Stomach smooth muscle (tissue), 2 donors: ENCODE measurements around the gene ATP4B.
"Not testable (repeated sequence)": the region's sequence is repeated elsewhere in the genome, so short reads cannot be mapped to it uniquely, and the experiment has no call there.

Source experiments
- H3K27ac ChIP-seq: one replicate; pipeline ENCODE4 v1.7.0; 2013; ENCODE audit warnings: mild to moderate bottlenecking, low read length, inconsistent platforms
- H3K27me3 ChIP-seq, 2 donors: one replicate each; pipeline ENCODE4 v1.7.0; 2013; ENCODE audit warnings: low read length in 2 of 2; ENCODE audit not compliant: insufficient read depth in 2 of 2, control insufficient read depth in 1 of 2
- H3K36me3 ChIP-seq, 2 donors: one replicate each; pipeline ENCODE4 v1.7.0; 2013; ENCODE audit warnings: low read length in 2 of 2; ENCODE audit not compliant: control insufficient read depth in 2 of 2, insufficient read depth in 2 of 2
- H3K4me1 ChIP-seq: one replicate; pipeline ENCODE4 v1.7.0; 2013; ENCODE audit warnings: low read length; ENCODE audit not compliant: control insufficient read depth, insufficient read depth
- H3K4me3 ChIP-seq, 2 donors: one replicate each; pipeline ENCODE4 v1.7.0; 2013; ENCODE audit warnings: low read length in 2 of 2
- H3K9ac ChIP-seq, 2 donors: one replicate each; pipeline ENCODE4 v1.7.0; 2013; ENCODE audit warnings: low read length in 2 of 2, mild to moderate bottlenecking in 1 of 2
- H3K9me3 ChIP-seq, 2 donors: one replicate each; pipeline ENCODE4 v1.7.0; 2013; ENCODE audit warnings: low read length in 2 of 2; ENCODE audit not compliant: control insufficient read depth in 2 of 2
- donor health status: healthy.
- donor health status: Pancreatic carcinoma.

Gene ATP4B

DNA sequence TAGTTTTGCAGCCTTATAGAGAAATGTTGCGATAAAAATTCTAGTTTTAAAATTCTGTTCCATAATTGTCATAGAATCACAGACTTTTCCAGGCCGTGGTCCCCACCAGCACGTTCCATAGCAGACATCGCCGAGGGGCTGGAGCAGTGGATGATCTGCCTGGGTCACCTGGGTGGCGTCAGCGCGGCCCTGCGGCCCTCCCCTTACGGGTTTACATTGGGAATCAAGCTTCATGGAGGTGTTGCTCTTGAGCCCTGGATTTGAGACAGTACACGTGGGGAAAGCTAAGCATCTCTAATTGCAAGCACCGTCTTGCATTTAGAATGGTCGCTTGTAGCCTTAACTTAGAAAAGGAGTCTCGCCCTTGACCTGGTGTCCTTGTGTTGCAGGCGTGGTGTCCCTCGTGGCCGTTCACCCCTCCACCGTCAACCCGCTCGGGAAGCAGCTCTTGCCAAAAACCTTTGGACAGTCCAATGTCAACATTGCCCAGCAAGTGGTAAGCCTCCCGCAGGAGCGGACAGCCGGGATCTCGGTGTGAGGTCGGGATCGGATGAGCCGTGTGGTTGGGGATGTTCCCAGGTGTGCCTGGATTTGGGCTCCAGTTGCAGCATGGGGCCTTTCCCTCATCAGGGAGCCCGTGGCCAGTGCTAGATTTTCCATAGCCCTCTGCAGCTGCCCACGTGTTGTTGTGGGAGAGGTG lies 35.1 kb downstream of the ATP4B start:
- Histone ChIP-seq H3K9ac (no peak overlapping the region), H3K9me3 (no peaks in the 10 kb centered on the region), H3K27me3 (no peaks in the 10 kb centered on the region), H3K4me1 (no peaks in the 10 kb centered on the region), H3K4me3 (no peak overlapping the region), H3K27ac (no peak overlapping the region), H3K36me3 (peaks cover 8 to 15% of the 10 kb centered on the region in 2 donors)

DNA sequence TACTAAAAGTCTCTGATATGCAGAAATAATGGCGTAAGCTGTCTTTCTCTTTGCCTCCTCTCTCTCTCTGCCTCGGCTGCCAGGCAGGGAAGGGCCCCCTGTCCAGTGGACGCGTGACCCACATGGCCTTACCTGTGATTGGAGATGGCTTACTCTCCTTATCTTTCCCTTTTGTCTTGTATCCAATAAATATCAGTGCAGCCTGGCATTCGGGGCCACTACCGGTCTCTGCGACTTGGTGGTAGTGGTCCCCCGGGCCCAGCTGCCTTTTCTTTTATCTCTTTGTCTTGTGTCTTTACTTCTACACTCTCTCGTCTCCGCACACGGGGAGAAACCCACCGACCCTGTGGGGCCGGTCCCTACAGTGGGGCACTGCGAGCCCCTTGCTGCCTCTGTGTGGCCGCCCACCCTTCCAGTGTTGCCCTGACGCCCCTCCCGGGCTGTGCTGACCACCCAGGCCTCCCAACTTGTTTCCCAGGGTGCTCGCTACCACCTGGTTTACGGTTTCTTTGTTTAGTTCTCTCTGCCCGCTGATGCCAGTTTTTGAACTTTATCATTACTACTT lies 35.9 kb downstream of the ATP4B start:
- H3K9ac ChIP-seq, H3K4me1 ChIP-seq, H3K4me3 ChIP-seq, H3K27ac ChIP-seq, H3K9me3 ChIP-seq, H3K27me3 ChIP-seq: not testable (repeated sequence)
- H3K36me3 ChIP-seq: peaks cover 8 to 15% of the 10 kb centered on the region in 2 donors

DNA sequence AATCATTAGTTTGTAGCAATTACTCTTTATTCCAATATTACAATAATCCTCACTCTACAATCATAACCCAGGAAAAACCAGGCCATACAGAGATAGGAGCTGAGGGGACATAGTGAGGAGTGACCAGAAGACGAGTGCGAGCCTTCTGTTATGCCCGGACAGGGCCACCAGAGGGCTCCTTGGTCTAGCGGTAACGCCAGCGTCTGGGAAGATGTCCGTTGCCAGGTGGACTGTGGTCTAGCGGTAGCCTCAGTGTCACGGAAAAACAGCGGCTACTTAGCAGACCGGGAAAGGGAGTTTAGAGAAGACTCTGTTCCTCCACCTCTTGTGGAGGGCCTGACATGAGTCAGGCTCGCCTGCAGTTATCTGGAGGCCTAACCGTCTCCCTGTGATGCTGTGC lies 36.5 kb downstream of the ATP4B start:
- not testable (repeated sequence) for H3K9me3 ChIP-seq, H3K4me3 ChIP-seq, H3K9ac ChIP-seq, H3K4me1 ChIP-seq, H3K27ac ChIP-seq, H3K27me3 ChIP-seq
- H3K36me3 ChIP-seq: peaks cover 8 to 15% of the 10 kb centered on the region in 2 donors

DNA sequence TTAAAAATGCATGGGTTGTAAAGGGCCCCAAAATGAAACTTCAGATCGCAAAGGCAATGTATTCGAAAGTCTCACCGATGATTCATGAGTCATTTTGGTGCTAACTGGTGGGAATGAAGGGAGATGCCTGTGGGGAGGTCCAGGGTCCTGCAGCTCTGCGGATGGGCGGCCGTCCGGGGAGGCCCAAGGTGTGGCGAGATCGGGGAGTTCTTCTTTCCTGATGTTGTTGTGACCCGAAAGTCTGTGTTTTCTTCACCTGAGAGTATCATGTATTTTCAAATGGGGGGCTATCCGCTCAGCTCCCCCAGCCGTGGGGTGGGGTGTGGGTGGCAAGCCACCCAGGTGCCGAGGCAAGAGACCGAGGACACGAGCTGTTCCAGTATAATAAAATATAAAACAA lies 37.0 kb downstream of the ATP4B start:
- no peak overlapping the region for H3K27ac ChIP-seq
- peaks cover 8 to 15% of the 10 kb centered on the region in 2 donors for H3K36me3 ChIP-seq
- H3K4me3 ChIP-seq: no peak overlapping the region
- no peaks in the 10 kb centered on the region for H3K9me3 ChIP-seq
- H3K9ac ChIP-seq: no peak overlapping the region
- no peaks in the 10 kb centered on the region for H3K4me1 ChIP-seq
- no peaks in the 10 kb centered on the region for H3K27me3 ChIP-seq

DNA sequence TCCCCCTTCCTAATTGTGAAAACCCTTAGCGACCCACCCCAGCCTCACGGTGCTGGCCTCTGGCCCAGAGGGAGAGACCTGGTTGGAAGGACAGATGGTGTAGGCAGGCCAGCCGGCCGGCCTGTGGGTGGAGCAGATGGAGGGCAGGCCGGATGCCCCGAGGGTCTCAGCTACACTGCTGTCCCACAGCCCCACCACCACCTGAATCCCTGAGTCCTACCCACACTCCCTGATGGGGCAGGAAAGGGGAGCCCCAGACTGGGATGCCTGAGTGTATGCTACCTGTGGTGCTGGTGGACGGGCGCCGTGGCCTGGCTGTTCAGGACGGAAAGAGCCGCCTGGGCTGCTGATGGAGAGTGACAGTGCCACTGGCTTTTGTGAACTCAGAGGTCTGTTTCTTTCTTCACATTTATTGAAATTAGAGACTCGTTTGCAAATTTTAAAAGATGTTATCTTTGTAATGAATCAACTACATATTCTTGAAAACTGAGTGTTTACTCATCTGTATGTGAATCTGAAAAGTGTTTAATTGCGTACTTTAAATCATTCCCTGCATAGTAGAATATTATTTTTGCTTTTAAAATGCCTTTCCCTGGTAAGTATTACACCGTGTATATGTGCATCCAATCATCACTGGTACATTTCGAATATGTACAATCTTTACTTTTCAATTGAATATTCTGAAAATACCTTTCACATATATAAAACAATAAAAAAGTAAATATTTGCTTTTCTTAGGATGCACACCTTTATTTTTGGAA lies 37.8 kb downstream of the ATP4B start:
- H3K4me3 ChIP-seq: no peak overlapping the region
- no peaks in the 10 kb centered on the region for H3K27me3 ChIP-seq
- H3K9ac ChIP-seq: no peak overlapping the region
- no peak overlapping the region for H3K27ac ChIP-seq
- peaks cover 8 to 15% of the 10 kb centered on the region in 2 donors for H3K36me3 ChIP-seq
- H3K4me1 ChIP-seq: no peaks in the 10 kb centered on the region
- no peaks in the 10 kb centered on the region for H3K9me3 ChIP-seq

DNA sequence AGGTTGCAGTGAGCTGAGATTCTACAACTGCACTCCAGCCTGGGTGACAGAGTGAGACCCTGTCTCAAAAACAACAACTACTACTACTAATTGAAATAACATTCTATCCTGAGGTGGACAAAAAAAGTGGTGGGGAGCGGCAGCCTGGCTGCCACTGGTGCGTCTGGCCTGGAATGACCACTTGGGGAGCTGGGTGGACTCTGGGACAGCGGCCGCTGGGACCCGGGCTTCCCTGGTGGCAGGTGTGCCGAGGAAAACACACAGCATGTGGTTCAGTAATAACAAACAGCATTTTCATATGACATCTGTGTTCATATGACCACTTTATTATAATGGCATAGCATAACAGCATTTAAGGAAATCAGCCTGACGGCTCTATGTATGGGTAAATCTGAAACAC lies 39.5 kb downstream of the ATP4B start:
- Histone ChIP-seq H3K27me3 (no peaks in the 10 kb centered on the region), H3K9me3 (no peaks in the 10 kb centered on the region), H3K4me3 (no peak overlapping the region), H3K4me1 (no peaks in the 10 kb centered on the region), H3K9ac (no peak overlapping the region), H3K36me3 (peaks cover 0 to 7% of the 10 kb centered on the region in 2 donors), H3K27ac (no peak overlapping the region)

DNA sequence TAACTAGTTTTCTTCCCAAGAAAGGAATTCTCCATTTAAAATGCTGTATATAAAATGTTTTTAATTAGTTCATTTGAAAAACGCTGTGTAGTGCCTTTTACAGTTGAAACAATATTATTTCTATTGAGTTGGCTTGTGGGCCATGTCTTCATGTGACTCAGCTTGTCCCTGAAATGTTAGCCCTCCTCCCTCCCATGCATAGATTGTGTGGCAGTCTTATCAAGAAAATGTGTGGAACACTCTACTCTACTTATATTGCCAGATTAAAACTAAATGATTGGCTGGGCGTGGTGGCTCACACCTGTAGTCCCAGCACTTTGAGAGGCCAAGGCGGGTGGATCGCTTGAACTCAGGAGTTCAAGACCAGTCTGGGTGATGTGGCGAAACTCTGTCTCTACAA lies 40.0 kb downstream of the ATP4B start:
- Histone ChIP-seq H3K27me3 (no peaks in the 10 kb centered on the region), H3K36me3 (peaks cover 0 to 3% of the 10 kb centered on the region in 2 donors), H3K4me1 (no peaks in the 10 kb centered on the region), H3K4me3 (no peak overlapping the region), H3K27ac (no peak overlapping the region), H3K9me3 (no peaks in the 10 kb centered on the region), H3K9ac (no peak overlapping the region)

DNA sequence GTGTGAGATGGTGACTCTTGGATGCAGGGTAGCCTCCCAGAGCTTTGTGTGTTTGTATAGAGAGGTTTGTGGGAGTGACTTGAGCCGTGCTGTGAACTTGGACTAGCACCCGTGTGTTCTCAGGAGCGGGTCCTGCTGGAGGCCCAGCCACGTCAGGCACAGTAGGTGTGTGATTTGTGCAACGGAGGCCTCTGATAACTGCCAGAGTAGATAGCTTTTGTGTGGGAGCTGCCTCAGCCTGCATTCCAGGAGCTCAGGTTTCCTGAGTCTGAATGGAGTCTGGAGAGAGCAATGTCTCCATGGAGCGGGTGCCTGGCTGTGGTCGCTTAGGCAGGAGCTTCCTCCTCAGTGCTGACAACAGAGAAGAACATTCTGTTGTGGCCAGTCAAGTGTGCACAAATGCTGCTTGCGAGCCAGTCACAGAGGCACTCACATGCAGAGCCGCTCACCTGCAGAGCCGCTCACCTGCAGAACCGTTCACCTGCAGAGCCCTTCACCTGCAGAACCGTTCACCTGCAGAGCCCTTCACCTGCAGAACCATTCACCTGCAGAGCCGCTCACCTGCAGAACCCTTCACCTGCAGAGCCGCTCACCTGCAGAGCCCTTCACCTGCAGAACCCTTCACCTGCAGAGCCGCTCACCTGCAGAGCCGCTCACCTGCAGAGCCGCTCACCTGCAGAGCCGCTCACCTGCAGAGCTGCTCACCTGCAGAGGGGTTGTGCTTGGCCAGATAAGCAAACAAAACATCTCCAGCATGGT lies 40.8 kb downstream of the ATP4B start:
- Histone ChIP-seq H3K4me1 (no peaks in the 10 kb centered on the region), H3K4me3 (no peak overlapping the region), H3K36me3 (no peaks in the 10 kb centered on the region), H3K27ac (no peak overlapping the region), H3K9me3 (no peaks in the 10 kb centered on the region), H3K9ac (no peak overlapping the region), H3K27me3 (no peaks in the 10 kb centered on the region)

DNA sequence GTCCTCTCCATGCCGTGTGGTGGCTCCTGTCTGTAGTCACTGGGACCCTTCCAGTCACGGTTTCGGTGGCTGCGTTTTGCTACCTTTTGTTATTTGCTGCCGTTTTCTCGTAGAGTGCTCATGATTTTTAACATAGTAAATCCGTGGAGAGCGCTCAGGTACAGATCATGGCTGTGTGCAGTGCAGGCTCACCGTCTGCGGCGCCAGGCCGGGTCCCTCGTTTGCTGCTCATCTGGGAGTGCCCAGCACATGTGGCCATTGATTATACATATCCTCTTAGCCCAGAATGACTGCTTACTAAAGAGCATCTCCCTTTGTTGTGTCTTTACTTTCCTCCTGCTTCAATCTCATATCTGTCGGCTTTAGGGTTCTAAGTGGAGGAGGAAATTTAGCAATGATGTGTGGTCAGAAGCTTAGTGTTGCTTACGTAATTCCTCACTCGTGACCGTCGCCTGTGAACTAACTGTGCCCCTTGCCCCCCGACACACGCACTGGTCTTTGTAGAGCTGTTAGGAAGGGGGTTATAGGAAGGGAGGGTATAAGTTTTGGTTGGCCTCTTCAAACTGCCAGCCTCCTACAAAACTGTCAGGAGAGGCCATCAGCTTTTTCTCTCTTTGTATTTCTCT lies 41.6 kb downstream of the ATP4B start:
- no peaks in the 10 kb centered on the region for H3K4me1 ChIP-seq
- no peak overlapping the region for H3K27ac ChIP-seq
- no peak overlapping the region for H3K4me3 ChIP-seq
- H3K9me3 ChIP-seq: no peaks in the 10 kb centered on the region
- H3K36me3 ChIP-seq: peaks cover 3% of the 10 kb centered on the region in 2 donors
- no peaks in the 10 kb centered on the region for H3K27me3 ChIP-seq
- H3K9ac ChIP-seq: no peak overlapping the region

DNA sequence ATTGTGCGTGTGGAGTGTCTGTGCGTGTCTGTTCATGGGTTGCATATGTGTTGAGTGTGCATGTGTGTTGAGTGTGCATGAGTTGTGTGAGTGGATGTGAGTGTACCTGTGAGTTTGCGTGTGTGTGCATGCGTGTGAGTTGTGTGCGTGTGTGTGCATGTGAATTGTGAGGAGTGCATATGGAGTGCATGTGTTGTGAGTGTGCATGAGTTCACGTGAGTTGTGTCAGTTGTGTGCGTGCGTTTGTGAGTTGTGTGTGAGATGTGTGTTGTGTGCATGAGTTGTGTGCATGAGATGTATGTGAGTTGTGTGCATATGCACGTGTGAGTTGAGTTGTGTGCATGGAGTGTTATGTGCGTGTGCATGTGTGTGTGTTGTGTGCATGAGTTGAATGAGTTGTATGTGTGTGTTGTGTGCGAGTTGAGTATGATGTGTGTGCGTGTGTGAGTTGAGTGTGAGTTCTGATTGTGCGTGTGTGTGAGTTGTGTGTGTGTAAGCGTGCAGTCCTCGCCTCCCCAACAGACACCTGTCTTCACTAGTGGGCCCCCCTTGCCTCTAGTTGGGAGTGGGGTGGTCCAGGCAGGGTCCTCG lies 44.1 kb downstream of the ATP4B start:
- peaks cover 4 to 11% of the 10 kb centered on the region in 2 donors for H3K36me3 ChIP-seq
- no peaks in the 10 kb centered on the region for H3K4me1 ChIP-seq
- no peaks in the 10 kb centered on the region for H3K9me3 ChIP-seq
- no peaks in the 10 kb centered on the region for H3K27me3 ChIP-seq
- H3K4me3 ChIP-seq: no peak overlapping the region
- H3K27ac ChIP-seq: no peak overlapping the region
- H3K9ac ChIP-seq: no peak overlapping the region
